Lower leg skin (tissue), 3 donors: Measurements from ENCODE around the gene FCER2.

Source experiments
- CTCF ChIP-seq, 3 donors: fragments of 450-650 bp; IDR thresholded peaks; one replicate each; pipeline ENCODE4 v1.5.1; 2016; ENCODE audit warnings: antibody characterized with exemption in 3 of 3, mild to moderate bottlenecking in 3 of 3, moderate library complexity in 2 of 3
- POLR2A ChIP-seq, 2 donors: fragments of 450-650 bp; IDR thresholded peaks; one replicate each; pipeline ENCODE4 v1.6.1; 2016 to 2017; ENCODE audit warnings: antibody characterized with exemption in 2 of 2, mild to moderate bottlenecking in 1 of 2, moderate library complexity in 1 of 2

- TF ChIP-seq CTCF (IDR thresholded peaks at IDR 0.05) (no peak), POLR2A (IDR thresholded peaks at IDR 0.05) (no peak)
Observed at GRCh38 chr19:7655581-7655980, 46.4 kb downstream of the FCER2 start.
